ENCODE measurements around the gene FILIP1L. TPM values are rescaled to one million over a fixed set of nuclear protein-coding genes. Genes with fewer than 3 reads are reported as not detected.

Gene FILIP1L
- total RNA-seq, 1 experiment from 2014 or later = 0.07 TPM

GRCh38 chr3:100141586-100141985 lies 27.3 kb upstream of the FILIP1L start:
- no peak overlapping the region for H4K8ac ChIP-seq (replicated peaks; ENCODE audit: insufficient read length, low read depth, low read length)
- H3K56ac ChIP-seq (ENCODE audit: insufficient read length, low read depth, low read length) = no peak overlapping the region
- DNase-seq = no peak
- H3K27me3 ChIP-seq (ENCODE audit: insufficient read depth, low read length) = no peaks in the 10 kb centered on the region
- no peak overlapping the region for H3T11ph ChIP-seq (ENCODE audit: low read length)
- H3K23ac ChIP-seq (ENCODE audit: insufficient read length, low read depth, low read length) = no peak overlapping the region
- H2AFZ ChIP-seq (ENCODE audit: low read length) = no peak overlapping the region
- Mint-ChIP-seq H3K27me3 (ENCODE audit: low read depth) (no peaks in the 10 kb centered on the region), H3K36me3 (ENCODE audit: insufficient read depth in 1 of 3, low read depth in 3 of 3) (peaks cover 8 to 11% (median 10%) of the 10 kb centered on the region in 3 experiments), H3K4me3 (no peak overlapping the region), H3K9me3 (peaks cover 13 to 19% of the 10 kb centered on the region in 2 experiments), H3K4me1 (no peaks in the 10 kb centered on the region), H3K27ac (no peak overlapping the region)
- no peaks in the 10 kb centered on the region for H3K9me3 ChIP-seq (ENCODE audit: control insufficient read depth, low read depth, low read length)
- H2BK15ac ChIP-seq (ENCODE audit: low read depth, low read length) = no peak overlapping the region
- no peak overlapping the region for H3K14ac ChIP-seq (ENCODE audit: insufficient read depth, low read length)
- H2BK5ac ChIP-seq (ENCODE audit: insufficient read length, low read length) = no peak overlapping the region
- H2AK5ac ChIP-seq (ENCODE audit: insufficient read length, low read length) = no peak overlapping the region
- no peak overlapping the region for H4K5ac ChIP-seq (ENCODE audit: insufficient read length, low read depth, low read length)
- H3K23me2 ChIP-seq (ENCODE audit: insufficient read length, low read depth, low read length, poor library complexity, severe bottlenecking) = no peaks in the 10 kb centered on the region
- H3K79me1 ChIP-seq (ENCODE audit: insufficient read depth, low read depth, low read length, poor library complexity, severe bottlenecking) = no peaks in the 10 kb centered on the region
- H3K79me2 ChIP-seq (ENCODE audit: insufficient read depth, low read length) = no peaks in the 10 kb centered on the region
- no peak overlapping the region for H4K91ac ChIP-seq (ENCODE audit: insufficient read length, low read depth, low read length)
- no CpG with 5 or more reads among the region's 1 CpG for WGBS (ENCODE audit: extremely low coverage, insufficient read length, low lambda C conversion rate)
- no peak overlapping the region for H3K27ac ChIP-seq (ENCODE audit: insufficient read length, low read depth, low read length)
- H2BK12ac ChIP-seq (ENCODE audit: insufficient read length, low read depth, low read length) = no peak overlapping the region
- no peak for TF ChIP-seq CTCF (conservative IDR thresholded peaks at IDR 0.05)
- H2BK120ac ChIP-seq (ENCODE audit: low read depth, low read length, poor library complexity, severe bottlenecking) = no peak overlapping the region
- H3K18ac ChIP-seq (ENCODE audit: insufficient read length, low read depth, low read length) = no peak overlapping the region
- H3K9ac ChIP-seq (ENCODE audit: extremely low read depth, insufficient read length, low read length) = no peak overlapping the region
- H2BK20ac ChIP-seq (ENCODE audit: low read depth, low read length, poor library complexity, severe bottlenecking) = no peak overlapping the region
- H3K4me1 ChIP-seq (ENCODE audit: insufficient read depth, low read length) = no peaks in the 10 kb centered on the region
- no peak overlapping the region for H3K4me2 ChIP-seq (ENCODE audit: insufficient read depth, insufficient read length, low read length)
- H3K4ac ChIP-seq (ENCODE audit: low read depth, low read length) = no peak overlapping the region
- no peaks in the 10 kb centered on the region for H4K20me1 ChIP-seq (ENCODE audit: control insufficient read depth, insufficient read depth, insufficient read length)
